Activated naive CD4-positive, alpha-beta T cell treated with anti-CD3 and anti-CD28 coated beads, Interleukin-2, amount 50 U/mL, for 72 hours (primary cell): ENCODE measurements around the gene SLC2A13. TPM values are rescaled to one million over a fixed set of nuclear protein-coding genes. Genes with fewer than 3 reads are reported as not detected.

Source experiments
- ATAC-seq, 2 donors: fragments of 150-1000 bp; cut with Tn5 transposase; 2 replicates each; pipeline ENCODE4 v1.10.0; 2021; ENCODE audit warnings: mild to moderate bottlenecking in 2 of 2, moderate library complexity in 2 of 2
- DNase-seq, 2 donors: peaks; one replicate each; pipeline ENCODE4 v3.0.0; 2021 to 2022; ENCODE audit warnings: low spot score in 2 of 2
- H3K27ac Mint-ChIP-seq, 2 donors: one replicate each; pipeline ENCODE4 v1.8.0; 2022; ENCODE audit warnings: mild to moderate bottlenecking in 2 of 2, mixed read lengths in 2 of 2
- H3K36me3 Mint-ChIP-seq, 2 donors: one replicate each; pipeline ENCODE4 v1.8.0; 2022; ENCODE audit warnings: mixed read lengths in 2 of 2
- H3K9me3 Mint-ChIP-seq, 2 donors: one replicate each; pipeline ENCODE4 v1.8.0; 2022; ENCODE audit warnings: mixed read lengths in 2 of 2
- total RNA-seq, 2 donors: library from RNA; stranded (reverse); gene quantifications; one replicate each; pipeline ENCODE4 v1.2.3, GENCODE V29; 2022

SLC2A13 gene
- total RNA-seq, 2 donors from 2014 or later, result 2.4 to 5.0 TPM

- no peaks in the 10 kb centered on the region for H3K9me3 Mint-ChIP-seq
- peaks cover 5 to 6% of the 10 kb centered on the region in 2 donors for H3K36me3 Mint-ChIP-seq
- DNase-seq (peak in 1 of 2 donors; percentile 6), ATAC-seq (no peak)
- H3K27ac Mint-ChIP-seq, result peak overlapping the region; percentile 29 to 61
Observed at GRCh38 chr12:40107803-40108620, 2.1 kb upstream of the SLC2A13 start.

- Mint-ChIP-seq H3K9me3 (no peaks in the 10 kb centered on the region), H3K27ac (peak overlapping the region in 1 of 2 donors; percentile 61), H3K36me3 (peaks cover 0 to 5% of the 10 kb centered on the region in 2 donors)
- ATAC-seq, result peak; percentile 24 to 51
- DNase-seq, result peak; percentile 75 to 90
Observed at GRCh38 chr12:40107098-40107802, 1.4 kb upstream of the SLC2A13 start.

GRCh38 chr12:40106655-40107054 lies 774 bp upstream of the SLC2A13 start:
- ATAC-seq, result no peak
- H3K36me3 Mint-ChIP-seq, result peaks cover 0 to 5% of the 10 kb centered on the region in 2 donors
- DNase-seq, result no peak
- peak overlapping the region in 1 of 2 donors; percentile 13 for H3K27ac Mint-ChIP-seq
- H3K9me3 Mint-ChIP-seq, result no peaks in the 10 kb centered on the region

DNA sequence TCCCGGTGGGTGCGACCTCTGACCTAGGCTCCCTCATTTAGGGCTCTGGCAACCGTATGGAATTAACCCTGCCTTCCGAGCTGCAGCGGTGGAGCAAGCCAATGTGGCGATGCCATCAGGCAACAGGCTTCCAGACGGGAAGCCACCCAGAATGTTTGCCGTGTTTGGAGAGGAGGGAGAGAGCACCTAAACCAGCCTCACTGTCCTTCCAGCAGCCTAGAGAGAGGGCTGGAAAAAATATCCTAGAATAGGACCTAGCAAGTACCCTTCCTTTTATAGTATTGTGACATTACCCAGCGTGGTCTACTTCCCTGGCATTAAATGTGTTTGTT lies 287 bp upstream of the SLC2A13 start:
- DNase-seq (no peak), ATAC-seq (peak in 1 of 2 donors; percentile 4)
- Mint-ChIP-seq H3K27ac (peak overlapping the region in 1 of 2 donors; percentile 13), H3K9me3 (no peaks in the 10 kb centered on the region), H3K36me3 (peaks cover 0 to 5% of the 10 kb centered on the region in 2 donors)

GRCh38 chr12:40105265-40105514 lies 691 bp downstream of the SLC2A13 start:
- H3K36me3 Mint-ChIP-seq, result peaks cover 0 to 5% of the 10 kb centered on the region in 2 donors
- no peaks in the 10 kb centered on the region for H3K9me3 Mint-ChIP-seq
- peak in 1 of 2 donors; percentile 1 for ATAC-seq
- DNase-seq, result peak in 1 of 2 donors; percentile 63
- H3K27ac Mint-ChIP-seq, result no peak overlapping the region

DNA sequence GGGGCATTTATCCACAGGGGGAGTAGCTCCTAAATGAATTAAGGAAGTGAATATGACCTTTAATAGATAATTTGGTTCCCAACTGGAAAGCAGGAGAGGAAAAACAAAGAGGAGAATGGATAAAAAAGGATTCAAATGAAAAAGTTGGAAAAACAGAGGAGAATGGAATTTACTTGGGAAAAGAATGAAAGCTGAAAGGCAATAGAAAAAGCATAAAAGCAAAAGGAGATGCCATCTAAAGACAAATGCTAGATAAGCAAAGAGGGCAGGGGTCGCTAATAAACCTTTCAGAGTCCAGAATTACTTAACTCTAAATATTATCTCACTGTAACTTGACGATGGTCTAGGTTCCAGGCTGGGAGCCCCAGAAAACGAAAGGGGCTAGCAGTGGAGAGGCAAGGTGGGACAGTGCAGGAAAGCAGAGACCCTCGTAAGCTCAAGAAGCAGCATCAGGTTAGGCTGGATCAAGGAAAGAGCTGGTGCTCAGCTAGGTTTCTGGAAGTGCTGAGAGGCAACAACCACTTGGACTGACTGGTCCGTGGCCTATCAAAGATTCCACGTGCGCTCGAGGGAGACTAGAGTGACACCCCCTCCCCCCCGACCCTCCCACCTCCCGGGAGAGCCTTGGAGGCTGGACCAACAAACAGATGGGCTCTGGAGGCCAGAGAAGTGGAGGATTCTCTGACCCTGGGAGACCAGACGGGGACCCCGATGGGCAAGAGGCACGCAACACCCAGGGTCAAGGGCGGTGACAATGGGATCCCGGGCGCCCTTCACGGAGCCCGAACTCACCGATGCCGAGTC lies 1.2 kb downstream of the SLC2A13 start:
- H3K27ac Mint-ChIP-seq, result no peak overlapping the region
- ATAC-seq, result no peak
- DNase-seq, result no peak
- peaks cover 0 to 5% of the 10 kb centered on the region in 2 donors for H3K36me3 Mint-ChIP-seq
- H3K9me3 Mint-ChIP-seq, result no peaks in the 10 kb centered on the region

GRCh38 chr12:40103043-40103442 lies 2.8 kb downstream of the SLC2A13 start:
- ATAC-seq (no peak), DNase-seq (no peak)
- Mint-ChIP-seq H3K36me3 (peaks cover 0 to 5% of the 10 kb centered on the region in 2 donors), H3K9me3 (no peaks in the 10 kb centered on the region), H3K27ac (no peak overlapping the region)

- H3K9me3 Mint-ChIP-seq, result no peaks in the 10 kb centered on the region
- DNase-seq (no peak), ATAC-seq (no peak)
- H3K27ac Mint-ChIP-seq, result no peak overlapping the region
- H3K36me3 Mint-ChIP-seq, result peaks cover 0 to 5% of the 10 kb centered on the region in 2 donors
Observed at GRCh38 chr12:40101747-40102146, 4.1 kb downstream of the SLC2A13 start.

DNA sequence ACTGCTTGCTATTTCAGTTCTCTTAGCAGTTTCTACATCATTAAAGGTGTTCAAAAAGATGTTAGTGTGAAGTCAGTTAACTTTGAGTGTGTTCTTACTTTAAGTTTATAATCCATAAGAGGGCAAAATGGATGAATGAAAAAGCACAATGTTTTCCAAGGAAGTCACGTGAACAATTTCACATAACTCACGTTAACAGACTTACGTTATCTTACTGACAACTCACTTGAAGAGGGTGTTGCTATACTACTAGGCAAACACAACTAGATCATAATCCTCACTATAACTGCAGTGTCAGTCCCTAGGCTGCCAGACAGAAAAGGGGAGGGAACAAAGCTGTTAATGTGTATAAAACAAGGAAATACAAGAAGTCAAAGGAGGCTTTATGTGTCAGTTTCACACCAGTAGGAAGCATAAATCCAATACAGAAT lies 6.4 kb downstream of the SLC2A13 start:
- no peaks in the 10 kb centered on the region for H3K36me3 Mint-ChIP-seq
- no peaks in the 10 kb centered on the region for H3K9me3 Mint-ChIP-seq
- no peak for ATAC-seq
- no peak for DNase-seq
- no peak overlapping the region for H3K27ac Mint-ChIP-seq

DNA sequence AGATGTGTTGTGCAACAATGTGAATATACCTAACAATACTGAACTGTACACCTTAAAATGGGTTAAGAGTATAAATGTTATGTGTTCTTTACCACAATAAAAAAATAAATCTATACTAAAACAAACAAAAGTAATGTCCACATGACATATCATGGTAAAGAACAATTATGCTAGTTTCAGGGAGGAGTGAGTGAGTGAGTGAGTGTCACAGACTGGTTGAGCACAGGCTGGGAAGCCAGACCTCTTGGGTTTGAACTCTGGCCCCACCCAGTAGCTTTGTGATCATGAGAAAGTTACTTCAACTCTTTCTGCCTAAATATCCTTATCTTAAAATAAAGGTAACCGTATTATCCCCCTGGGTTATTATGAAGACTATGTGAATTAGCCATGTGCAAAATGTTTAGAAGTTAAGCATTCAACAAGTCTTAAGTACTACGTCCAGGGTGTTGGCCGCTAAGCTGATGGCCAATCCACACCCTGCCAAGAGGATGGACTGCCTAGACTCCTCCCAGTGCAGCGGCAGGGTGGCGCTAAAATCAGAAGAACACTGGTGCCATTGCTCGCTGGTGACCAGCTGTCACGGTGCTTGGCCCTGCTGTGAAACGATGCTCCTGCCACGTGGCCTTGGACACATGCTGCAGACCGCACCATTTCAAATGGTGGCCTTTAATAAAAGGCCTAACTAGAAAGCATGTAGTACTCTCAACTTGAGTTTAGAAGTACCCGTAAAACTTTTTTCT lies 7.3 kb downstream of the SLC2A13 start:
- H3K9me3 Mint-ChIP-seq, result no peaks in the 10 kb centered on the region
- ATAC-seq, result no peak
- no peak for DNase-seq
- no peak overlapping the region for H3K27ac Mint-ChIP-seq
- no peaks in the 10 kb centered on the region for H3K36me3 Mint-ChIP-seq

GRCh38 chr12:40093512-40093911 lies 12.4 kb downstream of the SLC2A13 start:
- DNase-seq, result no peak
- H3K9me3 Mint-ChIP-seq, result no peaks in the 10 kb centered on the region
- ATAC-seq, result no peak
- no peaks in the 10 kb centered on the region for H3K36me3 Mint-ChIP-seq
- H3K27ac Mint-ChIP-seq, result no peak overlapping the region

DNA sequence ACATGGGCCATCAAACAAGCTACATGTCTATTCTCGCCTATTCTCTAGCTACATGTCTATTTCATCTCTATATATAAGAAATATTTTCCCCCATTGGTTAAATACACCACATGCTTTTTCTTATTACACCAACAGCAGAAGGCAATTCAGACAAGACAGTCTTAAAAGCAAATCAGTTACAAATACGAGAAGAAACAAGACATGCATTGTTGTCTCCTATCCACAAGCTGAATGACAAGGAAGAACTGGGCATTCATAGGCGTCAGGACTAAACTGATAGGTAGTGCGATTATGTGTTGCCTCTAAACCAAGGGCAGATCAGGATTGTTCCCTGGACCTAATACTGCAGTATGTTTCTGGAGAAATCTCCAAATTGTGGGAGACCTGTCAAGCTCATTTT lies 19.4 kb downstream of the SLC2A13 start:
- peaks cover under 1 to 10% of the 10 kb centered on the region in 2 donors for H3K36me3 Mint-ChIP-seq
- no peak overlapping the region for H3K27ac Mint-ChIP-seq
- DNase-seq (no peak), ATAC-seq (no peak)
- H3K9me3 Mint-ChIP-seq, result no peaks in the 10 kb centered on the region

DNA sequence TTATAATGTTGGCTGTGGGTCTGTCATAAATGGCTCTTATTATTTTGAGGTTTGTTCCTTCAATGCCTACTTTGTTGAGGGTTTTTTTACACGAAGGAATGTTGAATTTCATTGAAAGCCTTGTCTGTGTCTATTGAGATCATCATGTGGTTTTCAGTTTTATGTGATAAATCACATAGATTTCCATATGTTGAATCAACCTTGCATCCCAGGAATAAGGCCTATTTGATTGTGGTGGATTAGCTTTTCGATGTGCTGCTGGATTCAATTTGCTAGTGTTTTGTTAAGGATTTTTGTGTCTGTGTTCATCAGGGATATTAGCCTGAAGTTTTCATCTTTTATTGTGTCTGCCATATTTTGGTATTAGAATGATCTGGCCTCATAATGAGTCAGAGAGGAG lies 27.6 kb downstream of the SLC2A13 start:
- Mint-ChIP-seq H3K9me3 (peaks cover 18 to 20% of the 10 kb centered on the region in 2 donors), H3K36me3 (peaks cover 20 to 26% of the 10 kb centered on the region in 2 donors), H3K27ac (no peak overlapping the region)
- ATAC-seq, result no peak
- DNase-seq, result no peak

DNA sequence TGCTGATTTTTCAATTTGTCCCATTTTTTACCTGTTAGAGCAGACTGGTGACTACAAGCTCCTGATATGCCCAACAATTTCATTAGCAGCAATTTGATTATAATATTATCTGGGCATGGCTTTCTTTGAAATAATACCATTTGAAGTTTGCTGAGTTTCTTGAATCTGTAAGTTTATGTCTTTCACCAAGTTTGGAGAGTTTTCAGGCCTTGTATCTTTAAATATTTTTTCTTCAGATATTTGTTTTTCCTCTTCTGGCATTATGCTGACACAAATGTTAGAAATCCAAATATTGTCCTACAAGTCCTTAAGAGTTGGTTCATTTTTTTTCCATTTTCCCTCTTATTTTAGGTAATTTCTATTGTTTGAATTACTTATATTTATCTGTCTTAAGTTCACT lies 30.4 kb downstream of the SLC2A13 start:
- Mint-ChIP-seq H3K36me3 (peaks cover 11 to 21% of the 10 kb centered on the region in 2 donors), H3K9me3 (peaks cover 18 to 20% of the 10 kb centered on the region in 2 donors), H3K27ac (no peak overlapping the region)
- DNase-seq, result no peak
- no peak for ATAC-seq

GRCh38 chr12:40068416-40068815 lies 37.5 kb downstream of the SLC2A13 start:
- ATAC-seq (no peak), DNase-seq (no peak)
- Mint-ChIP-seq H3K36me3 (no peaks in the 10 kb centered on the region), H3K27ac (no peak overlapping the region), H3K9me3 (no peaks in the 10 kb centered on the region)

DNA sequence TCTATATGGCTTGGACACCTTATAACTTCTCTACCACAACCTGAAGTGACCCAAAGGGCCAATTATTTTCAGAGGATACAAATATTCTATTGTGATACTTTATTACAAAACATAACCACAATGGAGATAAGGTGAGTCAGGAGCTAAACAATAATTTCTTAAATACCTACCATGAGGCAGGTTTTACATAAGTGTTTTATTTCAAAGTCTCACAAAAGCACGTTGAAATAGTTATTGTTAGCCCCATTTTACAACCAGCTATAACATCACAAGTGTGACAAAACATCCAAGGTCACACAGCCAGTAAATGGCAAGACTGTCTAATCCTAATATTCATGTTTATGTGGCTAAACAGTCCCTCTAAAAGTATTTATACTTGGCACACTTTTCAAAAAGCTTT lies 40.2 kb downstream of the SLC2A13 start:
- Mint-ChIP-seq H3K9me3 (no peaks in the 10 kb centered on the region), H3K36me3 (no peaks in the 10 kb centered on the region), H3K27ac (no peak overlapping the region)
- DNase-seq (no peak), ATAC-seq (no peak)
